Liver (tissue), 3 donors: ENCODE data around the gene CLDN1.

Source experiments
- ATF3 ChIP-seq: IDR thresholded peaks from 2 replicates; pipeline ENCODE4 v1.6.1; 2016; ENCODE audit warnings: antibody characterized with exemption
- CTCF ChIP-seq: fragments of 150-350 bp; IDR thresholded peaks from 2 replicates; pipeline ENCODE4 v1.5.1; 2017; ENCODE audit warnings: improper control_type of control experiment, low read depth, low read length; ENCODE audit not compliant: missing input control
- FOXA2 ChIP-seq: IDR thresholded peaks from 2 replicates; pipeline ENCODE4 v1.6.1; 2016; ENCODE audit warnings: antibody characterized with exemption
- GABPA ChIP-seq, 2 donors: IDR thresholded peaks in 1 of 2; conservative IDR thresholded peaks in 1 of 2; 2 replicates each; pipeline ENCODE4 v1.6.1; 2016; ENCODE audit warnings: antibody characterized with exemption in 2 of 2, mild to moderate bottlenecking in 1 of 2, moderate library complexity in 1 of 2
- JUND ChIP-seq, 2 donors: IDR thresholded peaks; 2 replicates each; pipeline ENCODE4 v1.6.1; 2016; ENCODE audit warnings: antibody characterized with exemption in 2 of 2
- REST ChIP-seq: IDR thresholded peaks from 2 replicates; pipeline ENCODE4 v1.6.1; 2016; ENCODE audit warnings: antibody characterized with exemption, mild to moderate bottlenecking
- donor health status: healthy.
- donor health status: healthy.

- TF ChIP-seq CTCF (no peak), GABPA (IDR thresholded peaks at IDR 0.05 in 1 of 2, conservative IDR thresholded peaks at IDR 0.05 in 1 of 2) (no peak), JUND (IDR thresholded peaks at IDR 0.05) (no peak), ATF3 (no peak), REST (no peak), FOXA2 (no peak)
Observed at GRCh38 chr3:190361791-190362190, 39.5 kb upstream of the CLDN1 start.
